ENCODE data around the gene NPAS3.

The NPAS3 gene

DNA sequence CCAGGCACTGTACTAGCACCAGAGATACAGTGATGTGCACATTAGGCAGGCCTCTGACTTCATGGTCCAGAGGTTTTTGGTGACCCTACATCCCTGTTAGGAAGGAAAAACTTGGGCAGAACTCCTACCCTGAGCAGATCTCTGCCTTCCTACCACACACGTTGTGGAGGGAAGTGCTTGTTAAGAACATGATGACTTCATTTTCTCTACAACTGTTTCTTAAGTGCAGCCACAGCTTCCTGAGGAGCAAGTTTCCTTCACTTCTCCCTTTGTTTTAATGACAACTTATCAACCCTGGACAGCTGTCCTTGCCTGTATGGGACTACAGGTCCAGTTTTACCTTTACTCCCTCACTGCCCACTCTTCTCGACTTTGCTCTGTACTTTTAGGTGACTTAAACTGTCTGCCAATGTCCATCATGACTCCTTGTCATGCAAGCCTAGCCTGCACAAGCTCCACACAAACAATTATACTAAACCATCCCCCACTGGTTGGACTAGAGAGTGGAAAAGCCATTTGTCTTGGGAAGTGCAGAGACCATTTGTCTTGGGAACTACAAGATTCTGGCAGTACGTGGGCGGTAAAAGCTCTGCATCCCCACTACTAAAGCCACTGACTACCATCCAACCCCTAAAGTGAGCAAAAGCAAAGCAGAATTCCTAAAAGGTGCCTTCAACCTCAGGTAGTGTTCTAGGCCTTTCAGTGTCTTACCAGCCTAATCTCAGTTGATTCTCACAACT is 652.4 kb downstream of the NPAS3 start:
- TF ChIP-seq ZFX (IDR thresholded peaks at IDR 0.05; ENCODE audit: borderline replicate concordance): no peak
- TF ChIP-seq, protein P1, sequence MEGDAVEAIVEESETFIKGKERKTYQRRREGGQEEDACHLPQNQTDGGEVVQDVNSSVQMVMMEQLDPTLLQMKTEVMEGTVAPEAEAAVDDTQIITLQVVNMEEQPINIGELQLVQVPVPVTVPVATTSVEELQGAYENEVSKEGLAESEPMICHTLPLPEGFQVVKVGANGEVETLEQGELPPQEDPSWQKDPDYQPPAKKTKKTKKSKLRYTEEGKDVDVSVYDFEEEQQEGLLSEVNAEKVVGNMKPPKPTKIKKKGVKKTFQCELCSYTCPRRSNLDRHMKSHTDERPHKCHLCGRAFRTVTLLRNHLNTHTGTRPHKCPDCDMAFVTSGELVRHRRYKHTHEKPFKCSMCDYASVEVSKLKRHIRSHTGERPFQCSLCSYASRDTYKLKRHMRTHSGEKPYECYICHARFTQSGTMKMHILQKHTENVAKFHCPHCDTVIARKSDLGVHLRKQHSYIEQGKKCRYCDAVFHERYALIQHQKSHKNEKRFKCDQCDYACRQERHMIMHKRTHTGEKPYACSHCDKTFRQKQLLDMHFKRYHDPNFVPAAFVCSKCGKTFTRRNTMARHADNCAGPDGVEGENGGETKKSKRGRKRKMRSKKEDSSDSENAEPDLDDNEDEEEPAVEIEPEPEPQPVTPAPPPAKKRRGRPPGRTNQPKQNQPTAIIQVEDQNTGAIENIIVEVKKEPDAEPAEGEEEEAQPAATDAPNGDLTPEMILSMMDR (IDR thresholded peaks at IDR 0.05): no peak
- no peak overlapping the region for H3K27ac ChIP-seq

DNA sequence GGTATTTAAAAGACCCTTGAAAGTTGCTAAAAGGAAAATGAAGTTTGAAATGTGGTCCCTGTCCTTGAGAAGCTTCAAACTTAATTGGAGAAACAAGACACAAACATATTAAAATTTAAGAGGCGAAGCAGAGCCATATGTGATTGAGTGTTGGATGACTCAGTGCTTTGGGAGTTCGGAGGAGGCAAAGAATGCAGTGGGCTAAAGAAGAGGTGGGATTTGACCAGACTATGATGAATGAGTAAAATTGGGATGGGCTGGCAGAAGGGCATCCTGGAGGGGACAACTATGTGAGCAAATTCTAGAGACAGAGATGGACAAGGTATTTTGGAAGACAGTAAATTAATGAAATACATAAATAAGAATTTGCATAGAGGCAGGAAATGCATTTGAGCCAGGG is 653.6 kb downstream of the NPAS3 start:
- no peak overlapping the region for H3K27ac ChIP-seq
- TF ChIP-seq, protein P1 (IDR thresholded peaks at IDR 0.05): no peak
- no peak for TF ChIP-seq ZFX (IDR thresholded peaks at IDR 0.05; ENCODE audit: borderline replicate concordance)

DNA sequence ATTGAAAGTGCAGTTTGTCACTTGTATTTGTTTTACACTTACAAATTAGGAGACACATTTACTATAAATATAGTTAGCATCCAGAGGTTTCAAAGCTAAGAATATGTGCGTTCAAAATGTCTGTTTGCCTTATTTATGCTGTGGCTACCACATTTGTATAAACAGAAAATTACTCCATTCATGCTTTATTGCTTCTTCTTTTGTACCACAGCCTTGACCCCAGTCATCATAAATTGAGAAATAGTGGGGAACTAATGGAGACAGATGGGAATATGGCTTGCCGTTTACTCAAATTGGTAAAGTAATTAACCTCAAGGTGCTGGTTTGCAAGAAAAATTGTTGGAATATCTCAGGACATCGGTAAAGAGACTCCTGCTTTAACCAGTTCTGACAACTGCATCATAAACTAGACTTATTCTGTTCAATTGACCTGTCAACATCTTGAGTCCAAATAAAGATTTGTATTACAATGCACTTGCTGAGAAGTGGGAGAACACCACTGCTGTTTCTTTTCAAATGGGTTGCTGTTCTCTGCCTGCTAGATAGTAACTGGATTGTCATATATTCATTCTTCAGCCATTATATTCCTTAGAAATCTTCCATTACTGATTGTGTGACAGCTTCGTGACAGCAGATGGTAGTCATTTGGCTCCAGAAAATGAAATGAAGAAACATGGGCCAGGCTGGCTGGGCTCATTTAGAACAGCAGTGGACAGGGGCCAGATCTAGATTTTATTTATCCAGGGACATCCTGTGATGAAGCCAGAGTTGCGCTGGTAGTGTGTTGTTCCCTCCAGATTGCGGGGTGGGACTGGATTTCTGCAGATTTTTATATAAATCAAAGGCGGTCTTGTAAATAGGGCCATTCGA is 657.8 kb downstream of the NPAS3 start:
- H3K27ac ChIP-seq: no peak overlapping the region
- no peak for TF ChIP-seq ZFX (IDR thresholded peaks at IDR 0.05; ENCODE audit: borderline replicate concordance)
- TF ChIP-seq, protein P1 (IDR thresholded peaks at IDR 0.05): no peak

DNA sequence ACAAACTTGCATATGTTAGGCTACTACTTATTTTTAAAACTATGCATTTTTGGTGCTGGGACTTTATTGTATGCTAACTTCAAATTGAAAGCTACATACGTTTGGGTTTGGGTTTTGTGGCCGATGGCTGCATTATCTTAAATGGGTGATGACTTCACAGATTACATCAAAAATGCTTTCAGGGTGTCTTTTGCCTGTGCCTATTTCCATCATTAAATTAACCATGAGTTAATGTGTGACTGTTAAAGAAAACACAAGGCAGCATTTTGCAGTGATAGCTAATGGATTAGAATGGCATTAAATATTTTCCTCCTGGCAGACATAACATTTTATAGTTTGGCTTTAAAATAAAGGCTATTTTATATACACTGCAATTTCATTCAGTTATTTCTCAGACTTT is 659.9 kb downstream of the NPAS3 start:
- TF ChIP-seq, protein P1 (IDR thresholded peaks at IDR 0.05): no peak
- no peak for TF ChIP-seq ZFX (IDR thresholded peaks at IDR 0.05; ENCODE audit: borderline replicate concordance)
- H3K27ac ChIP-seq: no peak overlapping the region

DNA sequence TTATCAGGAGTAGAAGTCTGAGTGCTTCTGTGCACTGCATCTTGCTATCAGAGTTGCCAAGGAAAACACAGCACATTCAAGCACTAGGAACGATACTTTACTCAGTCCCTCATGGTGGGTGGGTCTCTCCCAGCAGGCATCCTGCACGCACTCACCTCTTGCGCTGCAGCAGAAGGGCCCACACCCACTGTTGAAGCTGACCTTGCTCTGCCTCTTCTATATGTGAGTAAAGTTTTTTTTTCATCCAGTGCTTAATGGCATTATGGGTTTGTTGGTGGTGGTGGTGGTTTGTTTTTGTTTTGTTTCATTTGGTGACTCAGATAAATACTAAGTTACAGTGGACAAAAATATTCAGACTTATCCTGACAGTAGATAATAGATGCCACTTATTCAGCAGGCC is 663.7 kb downstream of the NPAS3 start:
- TF ChIP-seq, protein P1 (IDR thresholded peaks at IDR 0.05): no peak
- no peak for TF ChIP-seq ZFX (IDR thresholded peaks at IDR 0.05; ENCODE audit: borderline replicate concordance)

DNA sequence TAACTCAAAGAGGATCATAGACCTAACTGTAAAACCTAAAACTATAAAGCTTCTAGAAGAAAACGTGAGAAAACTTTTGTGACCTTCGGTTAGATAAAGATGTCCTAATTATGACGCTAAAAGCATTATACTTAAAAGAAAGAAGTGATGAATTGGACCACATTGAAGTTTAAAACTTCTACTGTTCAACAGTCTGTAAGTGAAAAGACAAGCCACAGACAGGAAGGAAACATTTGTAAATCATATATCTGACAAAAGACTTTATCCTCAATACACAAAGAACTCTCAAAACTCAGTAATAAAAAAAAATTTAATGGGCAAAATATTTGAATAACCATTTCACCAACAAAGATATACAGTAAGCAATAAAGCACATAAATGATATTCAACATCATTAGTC is 667.9 kb downstream of the NPAS3 start:
- no peak overlapping the region for H3K27ac ChIP-seq

More for the DNA sequence above, 663.7 kb downstream of the NPAS3 start:
- H3K27ac ChIP-seq: no peak overlapping the region

More for the DNA sequence above, 667.9 kb downstream of the NPAS3 start:
- TF ChIP-seq, protein P1 (IDR thresholded peaks at IDR 0.05): no peak
- no peak for TF ChIP-seq ZFX (IDR thresholded peaks at IDR 0.05; ENCODE audit: borderline replicate concordance)

Measured in 22Rv1 (cell line).